NCI-H2196 treated with DMSO at 0.1 percent for 48 hours (cell line): ENCODE data around the gene TM9SF1.

Experiments used
- DNase-seq: peaks from one replicate; lab custom pipeline; 2025; ENCODE audit not compliant: unreplicated experiment; lab: John Stamatoyannopoulos, UW

Gene TM9SF1

GRCh38 chr14:24195186-24196070 is at the start of gene TM9SF1:
Gene TM9SF1, minus strand, starts transcription at chr14:24195441. Its CDS starts 422 bp downstream, at chr14:24195019.
- DNase-seq: peak; percentile 53

DNA sequence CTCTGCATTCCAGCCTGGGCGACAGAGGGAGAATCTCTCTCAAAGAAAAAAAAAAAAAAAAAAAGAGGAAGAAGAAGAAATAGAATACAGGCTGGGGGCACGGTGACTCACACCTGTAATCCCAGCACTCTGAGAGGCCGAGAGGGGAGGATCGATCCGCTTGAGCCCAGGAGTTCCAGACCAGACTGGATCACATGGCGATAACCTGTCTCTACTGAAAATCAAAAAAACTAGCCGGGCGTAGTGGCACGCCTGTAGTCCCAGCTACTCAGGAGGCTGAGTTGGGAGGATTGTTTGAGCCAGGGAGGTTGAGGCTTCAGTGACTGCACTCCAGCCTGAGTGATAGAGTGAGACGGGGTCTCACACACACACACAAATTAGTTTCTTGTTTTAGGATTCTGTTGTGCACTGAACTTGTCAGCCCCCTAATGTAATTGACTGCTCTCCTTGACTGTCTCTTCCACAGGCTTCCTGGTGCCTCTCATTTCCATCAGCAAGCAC is 48.1 kb upstream of the TM9SF1 start:
- no peak for DNase-seq

- peak; percentile 97 for DNase-seq
Observed at GRCh38 chr14:24241829-24242443, 46.7 kb upstream of the TM9SF1 start.

DNA sequence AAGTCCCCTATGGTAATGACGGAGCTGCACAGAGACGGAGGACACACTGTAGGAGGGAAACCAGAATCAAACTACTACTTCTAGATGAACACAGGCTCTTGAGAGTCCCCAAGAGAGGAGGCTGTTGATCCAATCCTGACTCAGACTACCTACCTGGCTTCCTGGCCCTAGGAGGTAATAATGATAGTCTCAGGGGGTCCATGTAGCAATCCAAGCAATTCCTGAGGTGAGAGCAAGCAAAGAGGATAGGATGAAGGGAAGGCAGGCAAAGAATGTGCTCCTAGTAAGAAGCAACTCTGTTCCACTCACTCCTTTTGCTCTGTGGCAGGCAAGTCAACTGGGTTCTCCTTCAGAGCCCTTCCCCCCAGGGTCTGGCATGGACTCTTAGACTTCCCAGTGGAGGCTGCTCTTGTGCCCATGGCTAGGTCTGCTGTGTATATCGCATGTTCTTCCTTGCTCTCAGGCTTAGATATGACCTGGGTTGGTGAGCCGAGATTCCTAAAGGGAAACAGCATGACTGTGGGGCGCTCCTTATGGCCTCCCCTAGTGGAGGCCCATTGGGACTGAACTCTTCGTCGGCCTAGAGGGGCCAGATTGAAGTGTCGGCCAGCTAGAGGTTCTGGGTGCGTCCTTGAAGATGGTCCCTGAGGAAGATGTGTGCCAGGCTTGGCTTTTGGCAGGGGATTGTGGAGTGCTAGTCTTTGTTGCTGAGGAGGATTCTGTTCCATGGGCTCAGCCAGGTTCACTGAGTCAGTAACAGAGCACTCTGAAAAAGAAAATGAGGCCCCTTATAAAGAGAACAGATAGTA is 45.1 kb upstream of the TM9SF1 start:
- DNase-seq: no peak

- DNase-seq: no peak
Observed at GRCh38 chr14:24238527-24239037, 43.3 kb upstream of the TM9SF1 start.

DNA sequence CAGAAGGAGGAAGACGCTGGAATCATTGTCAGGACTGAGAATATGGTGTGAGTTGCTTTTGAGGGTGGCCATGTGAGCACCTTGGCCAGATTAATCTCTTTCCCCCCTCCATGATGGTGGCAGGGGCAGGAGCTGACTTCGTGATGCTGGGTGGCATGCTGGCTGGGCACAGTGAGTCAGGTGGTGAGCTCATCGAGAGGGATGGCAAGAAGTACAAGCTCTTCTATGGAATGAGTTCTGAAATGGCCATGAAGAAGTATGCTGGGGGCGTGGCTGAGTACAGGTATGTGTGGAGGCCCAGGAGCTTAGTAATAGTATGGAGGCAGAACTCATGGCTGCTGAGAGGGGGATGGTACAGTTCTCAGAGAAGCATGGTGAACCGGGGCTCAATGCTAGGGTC is 42.9 kb upstream of the TM9SF1 start:
- DNase-seq: no peak

DNA sequence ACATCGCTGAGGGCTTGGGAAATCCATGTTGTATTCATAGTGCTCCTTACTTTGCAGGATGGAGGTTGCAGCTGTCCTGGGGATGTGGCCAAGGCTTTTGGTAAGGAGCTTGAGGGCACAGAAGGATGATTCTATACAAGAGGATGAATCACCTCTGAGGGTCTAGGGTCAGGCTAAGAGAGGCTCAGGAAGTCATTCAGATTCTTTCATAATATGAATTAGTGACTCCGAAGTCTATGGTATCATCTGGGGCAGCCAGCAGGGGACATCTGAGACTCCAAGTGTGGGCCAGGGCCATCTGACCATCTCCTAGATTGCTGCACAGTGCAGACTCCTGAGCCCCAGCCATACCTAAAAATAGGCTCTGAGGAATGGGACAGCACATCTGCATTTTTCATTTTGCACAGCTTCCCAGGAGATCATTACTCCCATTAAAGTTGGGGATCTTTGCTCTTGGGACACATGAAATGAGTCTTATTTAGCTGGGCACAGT is 42.3 kb upstream of the TM9SF1 start:
- no peak for DNase-seq

- DNase-seq: no peak
Observed at GRCh38 chr14:24236689-24237462, 41.6 kb upstream of the TM9SF1 start.

- DNase-seq: no peak
Observed at GRCh38 chr14:24235804-24236688, 40.8 kb upstream of the TM9SF1 start.

- DNase-seq: no peak
Observed at GRCh38 chr14:24234095-24235005, 39.1 kb upstream of the TM9SF1 start.

DNA sequence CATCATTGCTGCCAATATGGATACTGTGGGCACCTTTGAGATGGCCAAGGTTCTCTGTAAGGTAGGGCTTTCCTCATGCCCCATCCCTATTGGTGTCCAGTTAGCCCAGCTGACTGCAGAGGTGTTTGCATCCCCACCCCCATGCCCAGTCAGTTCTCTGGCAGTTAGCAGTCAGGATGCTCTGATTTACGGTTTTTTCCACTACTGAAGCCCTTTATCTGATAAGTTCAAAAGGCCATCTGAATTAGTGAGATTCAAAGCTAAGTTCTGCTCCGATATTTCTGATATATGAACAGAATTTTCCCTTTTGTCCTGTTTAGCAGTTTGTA is 38.3 kb upstream of the TM9SF1 start:
- no peak for DNase-seq

- DNase-seq: no peak
Observed at GRCh38 chr14:24232645-24233537, 37.6 kb upstream of the TM9SF1 start, which contains the start of gene GMPR2. Gene GMPR2, plus strand, starts transcription at chr14:24232929. Its CDS starts 325 bp downstream, at chr14:24233254.

DNA sequence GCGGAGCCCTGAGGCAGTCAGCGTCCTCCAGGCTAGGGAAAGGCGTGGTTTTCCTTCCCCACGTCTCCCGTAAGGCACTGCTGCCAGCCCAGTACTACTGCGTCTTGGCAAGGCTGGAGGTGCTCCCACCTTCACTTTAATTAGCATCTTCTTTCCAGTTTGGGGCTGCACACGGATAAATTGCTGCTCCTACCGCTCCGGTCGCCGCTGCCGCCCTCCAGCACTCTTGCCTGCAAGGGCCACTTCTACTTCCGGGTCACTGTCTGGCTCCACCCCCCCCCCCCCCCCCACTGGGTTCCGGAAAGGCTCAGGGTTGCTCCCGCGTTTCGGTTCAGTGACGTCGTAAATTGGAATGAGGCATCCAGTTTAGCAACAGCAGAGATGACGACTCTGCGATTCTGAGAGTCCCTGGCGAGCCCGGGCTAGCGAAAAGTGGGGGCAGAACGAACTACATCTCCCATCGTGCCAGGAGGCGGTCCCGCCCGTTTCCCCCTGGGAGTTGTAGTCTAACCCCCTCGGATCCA is 36.9 kb upstream of the TM9SF1 start, which contains the start of gene NEDD8:
Gene NEDD8 (minus strand): TSS at position 247 of the 524 bp plus-strand sequence. CDS start 100 bp downstream, at position 147.
- DNase-seq: peak; percentile 77

DNA sequence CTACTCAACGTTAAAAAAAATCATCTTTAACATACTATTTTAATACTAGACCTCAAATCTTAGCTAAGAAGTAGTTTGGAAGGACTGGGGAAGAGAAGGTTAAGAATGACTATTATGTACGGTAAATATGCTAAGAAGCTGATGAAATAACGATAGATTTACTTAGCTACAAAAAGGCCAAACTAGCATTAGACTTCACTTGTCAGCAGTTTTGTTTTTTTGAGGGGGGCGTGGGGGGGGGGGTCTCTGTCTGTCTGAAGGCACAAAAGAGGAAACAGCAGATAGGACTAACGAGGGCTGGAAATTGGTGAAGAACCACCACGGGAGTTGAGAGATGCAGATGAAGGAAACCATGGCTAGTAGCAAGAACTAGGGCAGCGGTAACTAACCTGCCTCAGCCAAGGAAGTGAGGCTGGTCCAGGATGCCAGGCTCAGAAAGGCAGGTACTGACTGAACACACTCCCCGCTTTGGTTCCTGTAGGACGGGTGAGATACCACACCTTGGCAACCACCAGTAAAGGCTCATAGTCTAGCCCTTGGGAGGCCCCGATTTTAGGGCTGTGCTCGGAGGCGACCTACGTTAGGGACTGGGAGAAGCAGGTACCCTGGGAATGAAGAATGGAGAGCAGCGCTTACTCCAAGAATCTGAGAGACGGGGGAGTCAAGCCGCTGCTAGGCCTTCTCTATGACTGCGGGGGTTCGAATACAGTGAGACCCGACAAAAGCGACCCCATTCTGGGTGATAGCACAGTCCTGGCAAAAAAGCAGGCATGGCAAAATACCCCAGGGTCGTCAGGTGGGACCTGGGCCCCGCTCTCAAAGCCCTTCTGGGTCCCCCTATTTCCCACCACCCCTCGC is 36.3 kb upstream of the TM9SF1 start:
- DNase-seq: no peak

GRCh38 chr14:24228902-24229301 is 33.7 kb upstream of the TM9SF1 start:
- no peak for DNase-seq

DNA sequence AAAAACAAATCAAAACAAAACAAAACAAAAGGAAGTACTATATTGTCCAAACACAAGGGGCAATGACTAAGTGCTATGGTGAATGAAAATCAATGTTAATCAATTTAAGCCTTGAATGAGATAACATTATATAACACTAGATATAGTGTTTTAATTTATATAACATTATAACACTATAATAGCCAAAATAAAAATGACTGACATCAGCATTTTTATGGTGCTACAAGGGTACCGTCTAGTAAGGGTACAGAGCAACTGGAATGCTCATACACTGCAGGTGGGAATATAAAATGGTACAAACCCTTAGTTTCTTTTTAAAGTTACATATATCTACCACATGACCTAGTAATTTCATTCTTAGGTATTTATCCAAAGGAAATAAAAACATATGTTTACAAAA is 31.2 kb upstream of the TM9SF1 start:
- no peak for DNase-seq
